ENCODE results near the gene KAT6B.
A peak's percentile ranks its signal among the peaks of the same experiment; 100 is the strongest.

KAT6B gene

DNA sequence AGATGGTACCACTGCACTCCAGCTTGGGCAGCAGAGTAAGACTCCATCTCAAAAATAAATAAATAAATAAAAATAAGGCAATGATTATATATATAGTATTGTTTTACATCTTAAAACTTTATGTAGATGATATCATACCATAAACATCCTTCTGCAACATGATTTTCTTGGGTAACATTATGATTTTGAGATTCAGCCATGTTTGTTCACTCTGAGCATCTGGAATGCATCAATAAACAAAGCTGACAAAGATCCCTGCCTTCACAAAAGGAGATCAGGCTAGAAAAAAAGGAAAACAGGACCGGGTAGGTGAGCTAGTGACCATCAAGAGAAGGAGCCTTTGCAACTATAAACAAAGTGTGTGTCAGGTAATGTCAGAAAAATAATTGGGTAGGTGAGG, 31.9 kb upstream of the KAT6B start:
- TF ChIP-seq, protein P1, sequence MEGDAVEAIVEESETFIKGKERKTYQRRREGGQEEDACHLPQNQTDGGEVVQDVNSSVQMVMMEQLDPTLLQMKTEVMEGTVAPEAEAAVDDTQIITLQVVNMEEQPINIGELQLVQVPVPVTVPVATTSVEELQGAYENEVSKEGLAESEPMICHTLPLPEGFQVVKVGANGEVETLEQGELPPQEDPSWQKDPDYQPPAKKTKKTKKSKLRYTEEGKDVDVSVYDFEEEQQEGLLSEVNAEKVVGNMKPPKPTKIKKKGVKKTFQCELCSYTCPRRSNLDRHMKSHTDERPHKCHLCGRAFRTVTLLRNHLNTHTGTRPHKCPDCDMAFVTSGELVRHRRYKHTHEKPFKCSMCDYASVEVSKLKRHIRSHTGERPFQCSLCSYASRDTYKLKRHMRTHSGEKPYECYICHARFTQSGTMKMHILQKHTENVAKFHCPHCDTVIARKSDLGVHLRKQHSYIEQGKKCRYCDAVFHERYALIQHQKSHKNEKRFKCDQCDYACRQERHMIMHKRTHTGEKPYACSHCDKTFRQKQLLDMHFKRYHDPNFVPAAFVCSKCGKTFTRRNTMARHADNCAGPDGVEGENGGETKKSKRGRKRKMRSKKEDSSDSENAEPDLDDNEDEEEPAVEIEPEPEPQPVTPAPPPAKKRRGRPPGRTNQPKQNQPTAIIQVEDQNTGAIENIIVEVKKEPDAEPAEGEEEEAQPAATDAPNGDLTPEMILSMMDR (conservative IDR thresholded peaks at IDR 0.05; ENCODE audit: low read length) = no peak
- H3K4me3 ChIP-seq (ENCODE audit: low read length) = no peak overlapping the region
- no peak for DNase-seq (ENCODE audit: low read depth)

DNA sequence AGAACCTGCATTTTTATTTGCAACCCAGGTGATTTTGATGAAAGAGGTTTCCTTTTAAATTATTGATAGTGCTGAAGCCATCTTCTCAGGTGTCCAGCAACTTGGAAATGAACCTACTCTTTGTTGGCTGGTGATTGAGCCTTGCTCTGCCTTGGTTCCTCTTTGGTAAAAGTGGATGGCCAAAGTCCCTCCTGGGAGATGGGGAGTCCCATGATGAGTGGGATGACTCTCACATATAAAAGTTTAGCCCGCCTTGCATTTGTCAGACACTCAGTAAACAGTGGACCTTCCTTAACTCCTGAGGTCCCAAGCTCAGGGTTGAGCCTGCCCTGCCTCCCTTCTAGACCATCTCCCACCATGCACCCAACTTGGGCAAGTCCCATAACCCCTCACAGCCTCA, 28.9 kb upstream of the KAT6B start:
- no peak for DNase-seq (ENCODE audit: low read depth)
- TF ChIP-seq, protein P1 (conservative IDR thresholded peaks at IDR 0.05; ENCODE audit: low read length) = no peak
- no peak overlapping the region for H3K4me3 ChIP-seq (ENCODE audit: low read length)

DNA sequence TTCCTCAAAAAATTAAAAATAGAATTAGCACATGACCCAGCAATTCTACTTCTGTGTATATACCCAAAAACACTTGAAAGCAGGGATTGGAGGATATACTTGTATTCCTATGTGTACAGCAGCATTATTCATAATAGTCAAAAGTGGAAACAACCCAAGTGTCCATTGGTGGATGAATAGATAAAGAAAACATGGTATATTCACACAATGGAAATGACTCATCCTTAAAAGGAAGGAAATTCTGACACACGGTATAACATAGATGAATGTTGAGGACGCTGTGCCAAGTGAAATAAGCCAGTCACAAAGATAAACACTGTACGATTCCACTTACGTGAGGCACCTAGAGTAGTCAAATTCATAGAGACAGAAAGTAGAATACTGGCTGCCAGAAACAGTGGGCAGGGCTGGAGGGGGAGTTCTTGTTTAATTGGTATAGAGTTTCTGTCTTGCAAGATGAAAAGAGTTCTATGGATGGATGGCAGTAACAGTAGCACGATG, 26.6 kb upstream of the KAT6B start:
- no peak overlapping the region for H3K4me3 ChIP-seq (ENCODE audit: low read length)
- DNase-seq (ENCODE audit: low read depth) = peak; percentile 17
- TF ChIP-seq, protein P1 (conservative IDR thresholded peaks at IDR 0.05; ENCODE audit: low read length) = no peak

DNA sequence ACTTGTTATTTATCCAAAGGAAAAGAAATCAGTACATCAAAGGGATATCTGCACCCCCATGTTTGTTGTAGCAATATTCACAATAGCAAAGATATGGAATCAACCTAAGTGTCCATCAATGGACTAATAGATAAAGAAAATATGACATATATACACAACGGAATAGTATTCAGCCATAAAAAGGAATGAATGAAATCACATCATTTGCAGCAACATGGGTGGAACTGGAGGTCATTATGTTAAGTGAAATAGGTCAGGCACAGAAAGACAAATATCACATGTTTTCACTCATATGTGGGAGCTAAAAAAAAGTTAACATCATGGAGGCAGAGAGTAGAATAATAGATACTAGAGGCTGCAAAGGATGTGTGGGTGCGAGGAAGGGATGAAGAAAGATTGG, 25.0 kb upstream of the KAT6B start:
- TF ChIP-seq, protein P1 (conservative IDR thresholded peaks at IDR 0.05; ENCODE audit: low read length) = no peak
- no peak for DNase-seq (ENCODE audit: low read depth)
- H3K4me3 ChIP-seq (ENCODE audit: low read length) = no peak overlapping the region

DNA sequence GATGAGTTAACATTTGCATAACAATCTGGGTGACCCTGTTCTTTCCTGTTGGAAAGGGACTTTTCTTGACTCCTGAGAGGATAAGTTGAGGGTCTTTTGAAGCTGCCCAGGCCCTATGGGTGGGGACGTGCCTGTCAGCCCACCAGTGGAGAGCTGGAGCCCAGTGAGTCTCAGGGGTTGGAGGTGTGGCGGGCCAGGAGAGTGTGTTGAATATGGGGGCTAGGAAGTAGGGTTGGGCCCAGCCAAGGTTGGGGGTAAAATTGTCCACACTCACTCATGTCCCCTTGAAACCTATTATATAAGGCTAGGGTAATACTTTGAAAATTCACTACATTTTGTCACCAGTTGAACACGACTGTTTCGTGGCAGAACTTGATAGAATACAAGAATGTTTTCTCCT, 17.9 kb upstream of the KAT6B start:
- H3K4me3 ChIP-seq (ENCODE audit: low read length) = no peak overlapping the region
- DNase-seq (ENCODE audit: low read depth) = no peak
- TF ChIP-seq, protein P1 (conservative IDR thresholded peaks at IDR 0.05; ENCODE audit: low read length) = no peak

DNA sequence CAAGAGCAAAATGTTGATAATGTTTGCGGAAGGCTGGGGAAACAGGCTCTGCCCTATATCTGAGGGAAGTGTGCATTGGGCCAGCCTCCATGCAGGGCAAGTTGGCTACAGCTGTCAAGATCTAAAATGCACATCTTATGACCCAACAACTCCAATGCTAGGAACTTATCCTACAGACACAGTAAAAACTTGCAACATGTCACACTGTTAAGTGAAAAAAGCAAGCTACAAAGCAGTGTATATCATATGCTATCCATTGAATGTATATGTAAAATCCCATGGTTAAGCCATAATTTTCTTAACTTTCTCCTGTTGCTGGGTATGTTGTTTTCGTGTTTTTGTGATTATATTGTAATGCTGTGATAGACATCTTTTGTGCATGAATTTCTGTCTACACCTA, 16.3 kb upstream of the KAT6B start:
- H3K4me3 ChIP-seq (ENCODE audit: low read length) = no peak overlapping the region
- no peak for DNase-seq (ENCODE audit: low read depth)
- TF ChIP-seq, protein P1 (conservative IDR thresholded peaks at IDR 0.05; ENCODE audit: low read length) = no peak

DNA sequence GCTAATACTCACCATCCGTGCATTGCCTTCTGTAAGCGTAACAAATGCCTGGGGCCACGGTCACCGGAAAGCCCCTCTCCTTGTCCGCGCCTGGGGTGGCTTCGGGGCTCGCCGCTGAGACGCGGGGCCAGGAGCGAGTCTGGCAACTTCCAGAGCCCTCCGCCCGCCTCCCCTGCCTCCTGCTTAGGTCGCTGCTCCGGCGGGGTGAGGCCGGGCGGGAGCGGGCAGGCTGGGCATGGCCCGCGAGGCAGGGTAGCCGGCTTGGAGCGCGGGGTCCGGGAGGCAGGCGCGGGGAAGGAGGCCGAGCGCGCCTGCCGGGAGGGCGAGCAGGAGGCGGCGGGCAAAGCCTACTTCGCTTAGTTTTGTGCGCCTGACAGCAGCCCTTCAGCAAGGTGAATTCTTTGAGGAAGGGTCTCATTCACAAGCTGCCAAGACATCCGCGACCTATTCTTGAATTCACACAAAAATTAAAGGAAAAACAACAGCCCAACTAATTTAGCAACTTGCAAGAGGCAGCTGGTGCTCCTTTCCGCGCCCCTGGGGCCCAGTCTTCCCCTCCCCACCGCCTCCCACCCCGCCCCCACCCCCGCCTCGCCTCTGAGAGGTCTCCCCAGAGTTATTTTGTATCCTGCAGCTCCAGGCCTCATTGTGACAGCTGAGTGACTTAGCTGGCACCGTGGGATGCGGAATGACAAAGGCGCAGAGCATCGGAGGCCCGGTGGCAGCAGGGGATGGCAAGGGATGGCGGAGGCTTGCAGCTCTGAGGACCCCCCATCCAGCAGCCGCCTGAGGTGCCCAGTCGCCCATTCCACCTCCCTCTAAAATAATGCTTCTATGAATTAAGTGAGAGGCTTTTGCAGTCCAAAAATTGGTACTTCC, 12.8 kb upstream of the KAT6B start:
- DNase-seq (ENCODE audit: low read depth) = no peak
- H3K4me3 ChIP-seq (ENCODE audit: low read length) = no peak overlapping the region
- TF ChIP-seq, protein P1 (conservative IDR thresholded peaks at IDR 0.05; ENCODE audit: low read length) = no peak

Measured in AG10803 (cell line).